HCT116 (cell line): ENCODE results near the gene BMP2K.

Experiments used
- CTCF ChIP-seq, 3 experiments: fragments of 200-600 bp in 1 of 3; sonication (generic) in 1 of 3; IDR thresholded peaks in 2 of 3; conservative IDR thresholded peaks in 1 of 3; 2 replicates each; pipeline ENCODE4 v1.5.1; 2012 to 2017; ENCODE audit warnings: low read depth in 2 of 3, low read length in 2 of 3, antibody characterized with exemption in 1 of 3, borderline replicate concordance in 1 of 3, control low read depth in 1 of 3, mild to moderate bottlenecking in 1 of 3, mixed read lengths in 1 of 3, mixed run types in 1 of 3, moderate library complexity in 1 of 3; ENCODE audit not compliant: insufficient read depth in 1 of 3
- POLR2A ChIP-seq: IDR thresholded peaks from 2 replicates; pipeline ENCODE4 v1.7.0; 2011; ENCODE audit warnings: borderline replicate concordance; ENCODE audit not compliant: insufficient read depth, insufficient read length; ENCODE audit errors: extremely low read depth
- RAD21 ChIP-seq: IDR thresholded peaks from 2 replicates; pipeline ENCODE4 v1.6.1; 2012; ENCODE audit warnings: low read depth, mild to moderate bottlenecking
- SP1 ChIP-seq: IDR thresholded peaks from 2 replicates; pipeline ENCODE4 v1.6.1; 2012; ENCODE audit warnings: low read depth

- TF ChIP-seq POLR2A, result no peak
- no peak for TF ChIP-seq CTCF (IDR thresholded peaks at IDR 0.05 in 2 of 3, conservative IDR thresholded peaks at IDR 0.05 in 1 of 3; ENCODE audit: borderline replicate concordance in 1 of 3, insufficient read depth in 1 of 3, low read depth in 2 of 3, low read length in 2 of 3)
- no peak for TF ChIP-seq SP1
- TF ChIP-seq RAD21, result no peak
These were observed 5.8 kb downstream of the BMP2K start for GRCh38 chr4:78781924-78782323.
